GM19035 (cell line): Measurements from ENCODE around the gene IL3RA.
"Not testable (repeated sequence)": the region's sequence is repeated elsewhere in the genome, so short reads cannot be mapped to it uniquely, and the experiment has no call there.

Experiments
- ATAC-seq: cut with Tn5 transposase; IDR thresholded peaks from one replicate; pipeline ENCODE4 v1.9.1; 2021; ENCODE audit not compliant: unreplicated experiment

Gene IL3RA

DNA sequence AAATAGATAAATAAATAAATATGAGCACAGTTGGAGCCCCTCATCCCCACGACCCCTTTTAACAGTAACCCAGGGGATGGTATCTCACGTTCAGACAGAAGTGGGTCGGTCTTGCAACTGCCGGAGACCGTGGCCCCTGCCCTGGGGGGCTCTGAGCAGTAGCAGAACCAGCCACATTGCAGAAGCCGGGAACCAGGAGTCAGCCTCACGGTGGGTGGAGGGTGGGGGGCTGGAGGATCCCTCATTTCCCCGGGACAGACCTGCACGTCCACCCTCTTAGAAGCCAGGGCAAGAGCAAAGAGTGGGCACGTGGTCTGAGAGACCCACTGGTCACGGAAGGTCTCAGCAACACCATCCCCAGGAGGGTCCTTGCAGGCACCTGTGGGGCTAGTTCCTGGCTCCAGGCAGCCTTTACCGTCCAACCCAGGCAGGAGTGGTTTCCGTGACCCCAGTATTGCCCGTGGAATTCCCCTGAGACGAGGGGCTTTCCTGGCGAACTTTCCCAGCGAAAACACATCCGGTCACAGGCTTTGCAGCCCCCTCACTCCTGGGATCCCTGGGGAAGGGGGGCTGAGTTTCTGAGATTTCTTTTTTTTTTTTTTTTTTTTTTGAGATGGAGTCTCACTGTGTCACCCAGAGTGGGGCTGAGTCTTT is 8.8 kb upstream of the IL3RA start:
- no peak for ATAC-seq

DNA sequence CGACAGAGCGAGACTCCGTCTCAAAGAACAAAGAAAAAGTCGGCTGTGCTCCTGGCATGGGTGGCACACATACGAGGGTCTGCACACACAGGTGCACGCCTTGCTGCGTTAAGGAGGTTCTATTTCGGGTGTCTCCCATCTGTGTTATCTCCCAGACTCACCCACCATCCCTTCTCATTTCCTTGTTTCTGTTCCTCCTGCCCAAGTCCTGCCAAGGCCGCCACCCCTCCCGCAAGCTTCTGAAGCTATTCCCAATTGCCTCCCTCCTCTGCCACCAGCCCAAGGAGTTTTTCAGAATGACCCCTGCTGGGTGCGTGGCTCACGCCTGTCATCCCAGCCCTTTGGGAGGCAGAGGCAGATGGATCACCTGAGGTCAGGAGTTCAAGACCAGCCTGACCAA is 6.0 kb upstream of the IL3RA start:
- no peak for ATAC-seq

DNA sequence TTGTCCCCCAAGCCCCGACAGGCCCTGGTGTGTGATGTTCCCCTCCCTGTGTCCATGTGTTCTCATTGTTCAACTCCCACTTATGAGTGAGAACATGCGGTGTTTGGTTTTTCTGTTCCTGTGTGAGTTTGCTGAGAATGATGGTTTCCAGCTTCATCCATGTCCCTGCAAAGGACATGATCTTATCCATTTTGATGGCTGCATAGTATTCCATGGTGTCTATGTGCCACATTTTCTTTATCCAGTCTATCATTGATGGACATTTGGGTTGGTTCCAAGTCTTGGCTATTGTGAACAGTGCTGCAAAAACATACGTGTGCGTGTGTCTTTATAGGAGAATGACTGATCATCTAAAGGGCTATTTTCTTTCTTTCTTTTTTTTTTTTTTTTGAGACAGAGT is 4.2 kb upstream of the IL3RA start:
- ATAC-seq: not testable (repeated sequence)

DNA sequence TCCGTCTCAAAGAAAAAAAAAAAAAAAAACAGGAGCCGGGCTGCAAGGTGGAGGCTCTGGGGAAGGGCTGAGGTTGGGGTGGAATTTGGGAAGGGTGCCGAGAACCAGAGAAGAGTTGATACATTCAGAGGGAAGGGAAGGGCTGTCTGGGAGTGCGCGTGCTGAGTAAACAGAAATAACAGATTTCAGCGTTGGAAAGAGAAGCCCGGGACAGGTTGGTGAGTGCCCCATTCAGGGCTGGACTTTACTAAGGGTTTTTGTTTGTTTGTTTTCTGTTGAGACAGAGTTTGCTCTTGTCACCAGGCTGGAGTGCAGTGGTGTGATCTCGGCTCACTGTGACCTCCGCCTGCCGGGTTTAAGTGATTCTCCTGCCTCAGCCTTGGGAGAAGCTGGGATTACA is 1.7 kb upstream of the IL3RA start:
- no peak for ATAC-seq

DNA sequence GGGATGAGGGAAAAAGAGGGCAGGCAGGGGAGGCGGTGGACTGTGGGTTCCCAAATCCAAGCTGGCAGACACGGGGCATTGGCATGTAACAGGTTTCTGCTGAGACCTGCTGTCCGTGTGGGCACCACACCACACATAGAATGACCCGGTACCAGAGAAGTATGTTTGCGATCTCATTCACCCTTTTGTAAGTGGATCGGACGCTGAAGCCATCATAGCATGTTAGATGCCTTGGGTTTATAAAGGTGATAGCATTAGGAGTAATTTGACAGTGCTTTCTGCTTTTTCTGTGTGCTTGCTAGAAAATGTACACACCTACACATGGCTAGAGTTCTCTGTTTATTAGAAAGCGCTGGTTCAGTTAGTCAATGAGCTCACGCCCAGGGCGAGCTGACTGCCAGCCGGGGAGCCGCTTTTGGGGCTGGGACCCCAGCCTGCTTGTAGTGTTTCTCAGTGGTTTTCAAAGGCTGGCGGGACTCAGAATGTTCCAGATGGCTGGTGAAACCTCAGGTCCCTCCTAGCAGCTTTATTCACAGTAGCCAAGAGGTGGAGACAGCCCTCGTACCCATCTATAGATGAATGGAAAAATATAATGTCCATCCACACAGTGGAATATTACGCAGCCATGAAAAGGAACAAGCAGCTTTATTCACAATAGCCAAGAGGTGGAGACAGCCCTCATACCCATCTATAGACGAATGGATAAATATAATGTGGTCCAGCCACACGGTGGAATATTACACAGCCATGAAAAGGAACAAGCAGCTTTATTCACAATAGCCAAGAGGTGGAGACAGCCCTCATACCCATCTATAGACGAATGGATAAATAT is 579 bp downstream of the IL3RA start:
- ATAC-seq: peak; percentile 23

DNA sequence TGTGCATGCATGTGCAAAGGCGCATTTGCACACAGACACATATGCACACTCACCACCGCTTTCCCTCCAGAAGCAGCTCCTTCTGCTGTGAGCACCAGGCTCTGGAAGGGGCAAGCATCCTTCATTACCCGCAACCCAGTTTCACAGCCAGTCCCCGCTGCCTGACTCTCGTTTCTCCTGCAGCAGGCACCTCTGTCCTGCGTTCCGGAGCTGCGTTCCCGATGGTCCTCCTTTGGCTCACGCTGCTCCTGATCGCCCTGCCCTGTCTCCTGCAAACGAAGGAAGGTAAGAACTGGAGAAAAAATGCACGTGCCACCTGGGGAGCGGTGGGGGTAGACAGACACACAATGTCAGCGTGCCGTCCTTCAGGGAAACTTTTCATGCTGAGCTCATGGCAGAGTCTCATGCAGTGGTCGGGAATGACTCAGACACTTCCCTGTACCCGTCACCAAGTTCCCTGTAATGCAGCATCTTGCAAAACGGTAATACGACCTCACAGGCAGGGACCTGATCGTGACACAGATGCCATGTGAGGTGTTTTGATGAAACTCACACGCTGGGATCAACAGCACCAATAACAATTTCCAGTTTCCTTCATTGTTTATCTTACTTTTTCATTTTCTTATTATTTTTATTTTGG is 5.1 kb downstream of the IL3RA start:
- no peak for ATAC-seq

DNA sequence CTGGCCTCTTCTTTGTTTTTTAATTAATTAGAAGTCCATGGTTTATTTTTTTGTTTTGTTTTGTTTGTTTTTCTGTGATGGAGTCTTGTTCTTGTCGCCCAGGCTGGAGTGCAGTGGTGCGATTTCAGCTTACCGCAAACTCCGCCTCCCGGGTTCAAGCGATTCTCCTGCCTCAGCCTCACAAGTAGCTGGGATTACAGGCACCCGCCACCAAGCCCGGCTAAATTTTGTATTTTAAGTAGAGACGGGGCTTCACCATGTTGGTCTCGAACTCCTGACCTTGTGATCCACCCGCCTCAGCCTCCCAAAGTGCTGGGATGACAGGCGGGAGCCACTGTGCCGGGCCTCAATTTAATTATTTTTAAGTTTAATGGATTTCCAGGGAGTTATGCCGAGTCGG is 13.0 kb downstream of the IL3RA start:
- ATAC-seq: not testable (repeated sequence)

DNA sequence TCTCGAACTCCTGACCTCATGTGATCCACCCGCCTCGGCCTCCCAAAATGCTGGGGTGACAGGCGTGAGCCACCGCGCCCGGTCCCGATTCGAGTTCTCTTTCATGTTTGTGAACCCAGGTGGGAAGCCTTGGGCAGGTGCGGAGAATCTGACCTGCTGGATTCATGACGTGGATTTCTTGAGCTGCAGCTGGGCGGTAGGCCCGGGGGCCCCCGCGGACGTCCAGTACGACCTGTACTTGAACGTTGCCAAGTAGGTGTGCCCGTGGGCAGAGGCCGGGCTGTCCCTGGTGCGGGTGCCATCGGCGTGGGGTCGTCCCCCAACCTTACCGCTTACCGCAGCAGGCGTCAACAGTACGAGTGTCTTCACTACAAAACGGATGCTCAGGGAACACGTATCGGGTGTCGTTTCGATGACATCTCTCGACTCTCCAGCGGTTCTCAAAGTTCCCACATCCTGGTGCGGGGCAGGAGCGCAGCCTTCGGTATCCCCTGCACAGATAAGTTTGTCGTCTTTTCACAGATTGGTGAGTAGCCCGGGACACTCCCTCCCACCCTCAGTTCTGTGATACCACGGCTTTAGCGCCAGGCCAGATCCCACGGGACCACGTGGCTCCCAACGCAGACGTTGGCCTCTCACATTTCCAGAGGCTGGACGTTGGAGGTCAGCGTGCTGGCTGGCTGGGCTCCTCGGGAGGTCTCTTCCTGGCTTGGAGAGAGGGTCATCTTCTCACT is 15.6 kb downstream of the IL3RA start:
- no peak for ATAC-seq

DNA sequence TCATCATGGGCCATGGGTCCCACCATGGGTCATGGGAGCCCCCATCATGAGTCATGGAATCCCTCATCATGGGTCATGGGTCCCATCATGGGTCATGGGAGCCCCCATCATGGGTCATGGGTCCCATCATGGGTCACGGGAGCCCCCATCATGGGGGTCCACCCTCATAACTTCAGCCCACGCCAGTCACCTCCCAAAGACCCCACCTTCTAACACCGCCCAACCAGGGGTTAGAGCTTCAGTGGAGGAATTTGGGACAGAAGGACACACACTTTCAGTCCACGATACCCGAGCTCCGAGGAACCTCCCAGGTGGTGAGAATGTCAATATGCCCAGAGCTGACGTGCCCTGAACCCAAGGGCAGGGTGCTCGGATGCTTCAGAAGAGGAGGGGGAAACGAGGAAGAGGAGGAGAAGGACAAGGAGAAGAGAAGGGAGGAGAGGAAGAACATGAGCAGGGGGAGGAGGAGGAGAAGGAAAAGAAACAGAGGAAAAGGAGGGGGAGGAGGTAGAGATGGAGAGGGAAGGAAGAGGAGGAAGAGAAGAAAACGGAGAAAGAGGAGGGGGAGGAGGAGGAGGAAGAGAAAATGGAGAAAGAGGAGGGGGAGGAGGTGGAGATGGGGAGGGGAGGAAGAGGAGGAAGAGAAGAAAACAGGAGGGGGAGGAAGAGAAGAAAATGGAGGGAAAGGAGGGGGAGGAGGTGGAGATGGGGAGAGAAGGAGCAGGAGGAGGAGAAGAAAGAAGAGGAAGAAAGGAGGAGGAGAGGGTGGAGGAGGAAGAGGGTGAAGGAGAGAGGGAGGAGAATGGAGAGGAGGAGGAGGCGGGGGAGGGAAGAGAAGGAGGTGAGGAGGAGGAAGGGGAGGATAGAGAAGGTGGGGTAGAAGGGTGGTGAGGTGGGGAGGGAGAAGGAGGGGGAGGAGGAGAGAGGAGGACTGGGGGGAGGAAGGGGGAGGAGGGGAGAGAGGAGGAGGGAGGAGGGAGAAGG is 17.7 kb downstream of the IL3RA start:
- ATAC-seq: no peak

DNA sequence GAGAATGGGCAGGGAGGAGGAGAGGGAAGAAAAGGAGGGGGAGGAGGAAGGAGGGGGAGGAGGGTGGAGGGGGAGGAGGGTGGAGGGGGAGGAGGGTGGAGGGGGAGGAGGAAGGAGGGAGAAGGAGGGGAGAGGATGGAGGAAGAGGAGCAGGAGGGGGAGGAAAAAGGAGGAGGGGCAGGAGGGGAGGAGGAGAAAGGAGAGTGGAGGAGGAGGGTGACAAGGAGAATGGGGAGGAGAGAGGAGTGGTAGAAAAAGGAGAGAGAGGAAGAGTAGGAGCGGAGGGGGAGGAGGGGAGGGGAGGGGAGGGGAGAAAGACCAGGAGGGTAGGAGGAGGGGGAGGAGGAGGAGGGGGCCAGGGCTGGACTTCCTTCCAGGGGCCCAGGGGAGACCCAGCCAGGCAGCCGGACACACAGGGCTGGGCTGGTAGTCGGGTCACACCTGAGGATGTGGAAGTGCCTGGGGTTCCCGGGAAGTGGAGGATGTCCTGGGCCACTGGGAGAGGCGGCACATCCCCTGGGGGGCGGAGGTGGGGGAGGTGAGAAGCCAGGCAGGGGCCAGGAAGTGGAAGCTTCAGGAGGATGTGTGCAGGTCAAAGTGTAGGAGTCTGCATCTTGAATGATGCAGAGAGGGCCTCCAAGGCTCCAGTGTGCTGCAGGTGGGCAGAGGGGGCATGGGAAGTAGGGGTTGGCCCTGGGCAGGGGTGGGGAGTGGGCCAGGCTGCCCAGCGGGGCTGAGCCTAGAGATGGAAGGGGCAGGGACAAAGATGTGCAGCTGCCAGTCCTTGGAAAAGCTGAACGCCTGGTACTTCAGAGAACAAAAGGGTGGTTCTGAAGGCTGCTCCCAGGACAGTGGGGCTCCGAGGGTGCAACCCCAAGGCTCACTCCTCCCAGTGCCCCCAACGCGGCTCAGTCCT is 18.8 kb downstream of the IL3RA start:
- no peak for ATAC-seq

DNA sequence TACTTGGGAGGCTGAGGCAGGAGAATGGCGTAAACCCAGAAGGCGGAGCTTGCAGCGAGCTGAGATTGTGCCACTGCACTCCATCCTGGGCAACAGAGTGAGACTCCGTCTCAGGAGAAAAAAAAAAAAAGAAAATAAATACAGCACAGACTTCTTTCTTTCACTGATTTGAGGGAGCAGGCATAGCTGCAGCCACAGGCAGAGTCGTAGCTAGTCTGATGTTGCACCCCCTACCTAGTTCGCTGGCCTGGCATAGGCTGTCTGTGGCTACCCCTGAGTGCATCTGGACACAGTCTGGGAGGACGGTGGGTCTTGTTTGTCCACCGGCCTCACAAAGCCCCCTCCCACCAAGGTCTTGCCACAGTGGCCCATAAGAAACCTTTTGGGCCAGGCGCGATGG is 21.4 kb downstream of the IL3RA start:
- no peak for ATAC-seq

DNA sequence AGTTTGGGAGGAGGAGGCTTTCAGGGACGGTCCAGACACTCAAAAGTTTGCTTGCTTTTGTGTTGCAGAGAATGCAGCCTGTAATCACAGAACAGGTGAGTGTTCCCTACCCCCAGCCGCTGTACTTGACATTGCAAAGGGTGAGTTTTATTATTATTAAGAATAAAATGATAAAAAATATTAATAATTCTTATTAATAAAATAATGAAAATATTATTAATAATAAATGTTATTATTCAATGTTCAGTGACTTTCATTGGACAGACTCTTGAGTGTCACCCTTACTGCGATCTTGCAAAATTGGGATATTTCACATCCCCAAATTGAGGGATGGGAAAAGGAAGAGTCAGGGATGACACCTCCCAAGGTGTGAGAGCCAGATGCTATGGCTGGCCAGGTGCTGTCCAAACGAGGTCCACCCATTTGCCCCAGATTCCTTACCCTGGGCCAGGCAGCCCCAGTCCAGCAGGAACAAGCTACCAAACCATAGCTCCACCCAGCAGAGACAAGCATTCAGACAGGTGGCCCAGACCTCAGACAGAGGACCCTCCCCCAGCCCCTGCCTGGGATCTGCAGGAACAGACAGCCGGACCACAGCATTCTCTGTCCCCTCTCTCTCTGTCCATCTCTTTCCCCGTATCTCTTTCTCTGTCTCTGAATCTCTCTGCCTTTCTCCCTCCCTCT is 22.4 kb downstream of the IL3RA start:
- ATAC-seq: no peak

DNA sequence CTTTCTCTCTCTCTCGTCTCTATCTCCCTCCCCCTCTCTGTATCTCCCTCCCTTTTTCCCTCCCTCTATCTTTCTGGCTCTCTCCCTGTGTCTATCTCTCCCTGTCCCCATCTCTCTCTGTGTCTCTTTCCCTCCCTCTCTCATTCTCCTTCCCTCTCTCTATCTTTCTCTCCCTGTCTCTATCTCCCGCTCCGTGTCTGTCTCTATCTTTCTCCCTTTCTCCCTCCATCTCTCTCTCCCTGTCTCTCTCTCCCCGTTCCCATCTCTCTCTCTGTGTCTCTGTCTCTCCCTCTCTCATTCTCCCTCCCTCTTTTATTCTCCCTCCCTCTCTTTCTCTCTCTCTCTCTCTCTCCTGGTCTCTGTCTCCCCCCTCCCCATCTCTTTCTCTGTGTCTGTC is 22.9 kb downstream of the IL3RA start:
- ATAC-seq: no peak

DNA sequence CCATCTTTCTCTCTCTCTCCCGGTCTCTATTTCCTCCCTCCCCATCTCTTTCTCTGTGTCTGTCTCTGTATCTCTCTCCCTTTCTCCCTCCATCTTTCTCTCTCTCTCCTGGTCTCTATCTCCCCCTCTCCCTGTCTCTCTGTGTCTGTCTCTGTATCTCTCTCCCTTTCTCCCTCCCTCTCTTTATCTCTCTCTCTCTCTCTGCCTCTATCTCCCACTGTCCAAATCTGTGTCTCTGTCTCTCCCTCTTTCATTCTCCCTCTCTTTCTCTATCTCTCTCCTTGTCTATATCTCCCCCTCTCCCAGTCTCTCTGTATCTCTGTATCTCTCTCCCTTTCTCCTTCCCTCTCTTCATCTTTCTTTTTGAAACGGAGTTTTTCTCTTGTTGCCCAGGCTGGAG is 23.6 kb downstream of the IL3RA start:
- ATAC-seq: no peak

DNA sequence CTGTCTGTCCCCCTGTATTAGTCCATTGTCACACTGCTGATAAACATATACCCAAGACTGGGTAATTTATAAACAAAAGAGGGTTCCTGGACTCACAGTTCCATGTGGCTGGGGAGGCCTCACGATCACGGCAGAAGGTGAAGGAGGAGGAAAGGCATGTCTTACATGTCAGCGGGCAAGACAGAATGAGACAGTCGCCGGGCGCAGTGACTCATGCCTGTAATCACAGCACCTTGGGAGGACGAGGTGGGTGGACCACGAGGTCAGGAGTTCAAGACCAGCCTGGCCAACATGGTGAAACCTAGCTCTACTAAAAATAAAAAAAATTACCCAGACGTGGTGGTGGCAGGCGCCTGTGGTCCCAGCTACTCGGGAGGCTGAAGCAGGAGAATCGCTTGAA is 24.7 kb downstream of the IL3RA start:
- ATAC-seq: no peak

DNA sequence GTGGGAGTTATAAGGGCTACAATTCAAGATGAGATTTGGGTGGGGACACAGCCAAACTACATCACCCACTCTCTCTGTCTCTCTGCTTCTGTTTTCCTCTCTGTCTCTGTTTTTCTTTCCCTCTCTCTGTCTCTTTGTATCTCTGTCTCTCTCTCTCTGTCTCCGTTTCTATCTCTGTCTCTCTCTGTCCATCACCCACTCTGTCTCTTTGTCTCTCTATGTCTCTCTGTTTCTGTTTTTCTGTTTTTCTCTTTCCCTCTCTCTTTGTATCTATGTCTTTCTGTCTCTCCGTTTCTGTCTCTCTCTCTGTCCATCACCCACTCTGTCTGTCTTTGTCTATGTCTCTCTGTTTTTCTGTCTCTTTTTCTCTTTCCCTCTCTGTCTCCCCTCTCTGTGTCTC is 25.3 kb downstream of the IL3RA start:
- no peak for ATAC-seq

DNA sequence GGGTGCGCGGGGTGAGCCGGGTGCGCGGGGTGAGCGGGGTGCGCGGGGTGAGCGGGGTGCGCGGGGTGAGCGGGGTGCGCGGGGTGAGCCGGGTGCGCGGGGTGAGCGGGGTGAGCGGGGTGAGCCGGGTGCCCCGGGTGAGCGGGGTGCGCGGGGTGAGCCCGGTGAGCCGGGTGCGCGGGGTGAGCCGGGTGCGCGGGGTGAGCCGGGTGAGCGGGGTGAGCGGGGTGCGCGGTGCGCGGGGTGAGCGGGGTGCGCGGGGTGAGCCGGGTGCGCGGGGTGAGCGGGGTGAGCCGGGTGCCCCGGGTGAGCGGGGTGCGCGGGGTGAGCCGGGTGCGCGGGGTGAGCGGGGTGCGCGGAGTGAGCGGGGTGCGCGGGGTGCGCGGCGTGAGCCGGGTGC is 29.8 kb downstream of the IL3RA start:
- not testable (repeated sequence) for ATAC-seq

DNA sequence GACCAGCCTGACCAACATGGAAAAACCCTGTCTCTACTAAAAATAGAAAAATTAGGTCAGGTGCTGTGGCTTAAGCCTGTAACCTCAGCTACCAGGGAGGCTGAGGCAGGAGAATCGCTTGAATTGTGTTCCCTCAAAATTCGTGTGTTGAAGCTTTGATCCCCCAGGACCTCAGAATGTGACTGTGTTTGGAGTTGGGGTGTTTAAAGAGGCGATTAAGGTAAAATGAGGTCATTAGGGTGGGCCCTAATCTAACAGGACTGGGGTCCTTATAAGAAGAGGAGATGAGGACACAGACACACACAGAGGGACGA is 31.8 kb downstream of the IL3RA start:
- no peak for ATAC-seq

DNA sequence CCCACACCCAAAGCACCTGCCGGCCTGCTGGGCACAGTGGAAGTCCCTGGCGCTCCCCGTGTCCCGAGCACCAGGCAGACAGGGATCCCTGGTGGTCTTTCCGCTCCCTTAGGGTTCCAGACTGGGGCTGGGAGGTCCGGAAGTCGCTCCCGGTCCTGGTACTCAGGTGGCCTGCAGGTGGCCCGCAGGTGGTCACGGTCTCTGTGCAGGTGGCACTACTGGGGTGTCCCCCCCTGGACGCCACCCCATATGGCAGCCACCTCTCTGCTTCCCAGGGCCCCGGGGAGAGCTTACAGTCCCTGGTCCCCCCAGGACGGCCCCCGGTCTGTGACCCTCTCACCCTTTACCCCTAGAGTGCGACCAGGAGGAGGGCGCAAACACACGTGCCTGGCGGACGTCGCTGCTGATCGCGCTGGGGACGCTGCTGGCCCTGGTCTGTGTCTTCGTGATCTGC is 41.7 kb downstream of the IL3RA start:
- ATAC-seq: no peak
